ENCODE results near the gene TUBGCP3. TPM values are rescaled to one million over a fixed set of nuclear protein-coding genes. Genes with fewer than 3 reads are reported as not detected.

TUBGCP3 gene
- total RNA-seq, 1 donor from 2014 or later: 14.0 TPM

DNA sequence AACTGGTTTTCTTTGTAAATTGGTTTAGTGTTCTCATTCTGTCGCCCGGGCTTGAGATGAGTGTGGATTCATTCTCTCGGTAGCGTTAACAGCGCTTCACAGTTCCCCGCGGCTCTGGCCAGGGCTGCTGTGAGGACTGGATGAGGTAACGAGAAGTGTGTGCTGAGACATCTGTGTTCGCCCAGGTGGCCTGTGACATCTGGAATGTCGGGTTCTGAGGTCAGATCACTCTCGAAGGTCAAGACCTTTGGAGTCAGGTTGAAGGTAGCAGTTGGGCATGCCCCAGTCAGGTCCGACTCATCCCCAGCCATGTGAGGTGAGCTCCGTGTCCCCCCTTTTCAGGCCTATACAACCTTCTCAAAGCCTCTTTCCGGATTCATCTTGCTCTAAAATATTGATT, 13.4 kb upstream of the TUBGCP3 start:
- peaks cover 15% of the 10 kb centered on the region for H3K27me3 Mint-ChIP-seq (ENCODE audit: low read depth, unreplicated experiment)
- no peak overlapping the region for H3K9ac ChIP-seq (ENCODE audit: low read length)
- H3K27ac ChIP-seq (ENCODE audit: low read depth, low read length): no peak overlapping the region
- H3K4me1 Mint-ChIP-seq (ENCODE audit: low read depth, unreplicated experiment): peaks cover 6% of the 10 kb centered on the region
- peaks cover 2% of the 10 kb centered on the region for H3K9me3 Mint-ChIP-seq (ENCODE audit: unreplicated experiment)
- no peaks in the 10 kb centered on the region for H3K79me2 ChIP-seq (ENCODE audit: insufficient read depth, low read length)
- no peak overlapping the region for H2AFZ ChIP-seq (ENCODE audit: low read depth, low read length)
- H3K36me3 Mint-ChIP-seq (ENCODE audit: low read depth, unreplicated experiment): no peaks in the 10 kb centered on the region
- no peaks in the 10 kb centered on the region for H3K9me3 ChIP-seq (ENCODE audit: insufficient read depth, low read depth, low read length)
- no peak overlapping the region for H3K4me3 ChIP-seq (ENCODE audit: insufficient read depth, low read depth, low read length)
- peaks cover 19% of the 10 kb centered on the region for H3K27me3 ChIP-seq (ENCODE audit: insufficient read depth, low read length)
- FAIRE-seq (no peak), DNase-seq (ENCODE audit: low read depth) (no peak)
- H3K4me2 ChIP-seq (ENCODE audit: low read length): no peak overlapping the region
- no peaks in the 10 kb centered on the region for H4K20me1 ChIP-seq (ENCODE audit: insufficient read depth, low read length)
- no peak overlapping the region for H3K4me3 Mint-ChIP-seq (ENCODE audit: unreplicated experiment)
- TF ChIP-seq EZH2 (IDR thresholded peaks at IDR 0.05; ENCODE audit: insufficient read depth, low read length): no peak
- no peak overlapping the region for H3K27ac Mint-ChIP-seq (ENCODE audit: unreplicated experiment)
- H3K36me3 ChIP-seq (ENCODE audit: insufficient read depth, low read length): no peaks in the 10 kb centered on the region
- H3K4me1 ChIP-seq (ENCODE audit: insufficient read depth, low read length): peaks cover 11% of the 10 kb centered on the region

DNA sequence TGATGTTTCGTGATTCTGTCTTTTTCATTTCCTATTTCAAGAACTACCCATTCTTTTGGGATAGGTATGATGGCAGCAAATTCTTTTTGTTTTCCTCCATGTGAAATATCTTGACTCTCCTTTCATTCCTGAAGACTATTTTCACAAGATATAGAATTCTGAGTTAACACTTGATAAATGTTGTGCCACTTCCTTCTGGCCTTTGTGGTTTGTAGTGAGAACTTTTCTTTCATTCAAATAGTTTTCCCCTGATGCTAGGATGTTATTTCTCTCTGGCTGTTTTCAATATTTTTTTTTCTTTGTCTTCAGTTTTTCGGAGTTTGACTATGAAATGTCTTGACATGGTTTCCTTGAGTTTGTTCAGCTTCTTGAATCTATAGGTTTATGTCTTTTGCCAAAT, 8.3 kb upstream of the TUBGCP3 start:
- Histone ChIP-seq H3K4me1 (ENCODE audit: insufficient read depth, low read length) (no peaks in the 10 kb centered on the region), H4K20me1 (ENCODE audit: insufficient read depth, low read length) (no peaks in the 10 kb centered on the region), H3K79me2 (ENCODE audit: insufficient read depth, low read length) (no peaks in the 10 kb centered on the region), H3K4me2 (ENCODE audit: low read length) (no peak overlapping the region), H3K9ac (ENCODE audit: low read length) (no peak overlapping the region), H3K36me3 (ENCODE audit: insufficient read depth, low read length) (no peaks in the 10 kb centered on the region), H3K9me3 (ENCODE audit: insufficient read depth, low read depth, low read length) (no peaks in the 10 kb centered on the region), H2AFZ (ENCODE audit: low read depth, low read length) (no peak overlapping the region), H3K27ac (ENCODE audit: low read depth, low read length) (no peak overlapping the region), H3K4me3 (ENCODE audit: insufficient read depth, low read depth, low read length) (no peak overlapping the region), H3K27me3 (ENCODE audit: insufficient read depth, low read length) (peaks cover 7% of the 10 kb centered on the region)
- no peak for FAIRE-seq
- TF ChIP-seq, protein P1, sequence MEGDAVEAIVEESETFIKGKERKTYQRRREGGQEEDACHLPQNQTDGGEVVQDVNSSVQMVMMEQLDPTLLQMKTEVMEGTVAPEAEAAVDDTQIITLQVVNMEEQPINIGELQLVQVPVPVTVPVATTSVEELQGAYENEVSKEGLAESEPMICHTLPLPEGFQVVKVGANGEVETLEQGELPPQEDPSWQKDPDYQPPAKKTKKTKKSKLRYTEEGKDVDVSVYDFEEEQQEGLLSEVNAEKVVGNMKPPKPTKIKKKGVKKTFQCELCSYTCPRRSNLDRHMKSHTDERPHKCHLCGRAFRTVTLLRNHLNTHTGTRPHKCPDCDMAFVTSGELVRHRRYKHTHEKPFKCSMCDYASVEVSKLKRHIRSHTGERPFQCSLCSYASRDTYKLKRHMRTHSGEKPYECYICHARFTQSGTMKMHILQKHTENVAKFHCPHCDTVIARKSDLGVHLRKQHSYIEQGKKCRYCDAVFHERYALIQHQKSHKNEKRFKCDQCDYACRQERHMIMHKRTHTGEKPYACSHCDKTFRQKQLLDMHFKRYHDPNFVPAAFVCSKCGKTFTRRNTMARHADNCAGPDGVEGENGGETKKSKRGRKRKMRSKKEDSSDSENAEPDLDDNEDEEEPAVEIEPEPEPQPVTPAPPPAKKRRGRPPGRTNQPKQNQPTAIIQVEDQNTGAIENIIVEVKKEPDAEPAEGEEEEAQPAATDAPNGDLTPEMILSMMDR (IDR thresholded peaks at IDR 0.05; ENCODE audit: insufficient read depth, low read depth, low read length): no peak
- TF ChIP-seq EZH2 (IDR thresholded peaks at IDR 0.05; ENCODE audit: insufficient read depth, low read length): no peak
- Mint-ChIP-seq H3K9me3 (ENCODE audit: unreplicated experiment) (no peaks in the 10 kb centered on the region), H3K4me3 (ENCODE audit: unreplicated experiment) (no peak overlapping the region), H3K27me3 (ENCODE audit: low read depth, unreplicated experiment) (no peaks in the 10 kb centered on the region), H3K36me3 (ENCODE audit: low read depth, unreplicated experiment) (no peaks in the 10 kb centered on the region), H3K27ac (ENCODE audit: unreplicated experiment) (peak overlapping the region; percentile 29), H3K4me1 (ENCODE audit: low read depth, unreplicated experiment) (peaks cover 6% of the 10 kb centered on the region)
- peak; percentile 55 for DNase-seq (ENCODE audit: low read depth)

DNA sequence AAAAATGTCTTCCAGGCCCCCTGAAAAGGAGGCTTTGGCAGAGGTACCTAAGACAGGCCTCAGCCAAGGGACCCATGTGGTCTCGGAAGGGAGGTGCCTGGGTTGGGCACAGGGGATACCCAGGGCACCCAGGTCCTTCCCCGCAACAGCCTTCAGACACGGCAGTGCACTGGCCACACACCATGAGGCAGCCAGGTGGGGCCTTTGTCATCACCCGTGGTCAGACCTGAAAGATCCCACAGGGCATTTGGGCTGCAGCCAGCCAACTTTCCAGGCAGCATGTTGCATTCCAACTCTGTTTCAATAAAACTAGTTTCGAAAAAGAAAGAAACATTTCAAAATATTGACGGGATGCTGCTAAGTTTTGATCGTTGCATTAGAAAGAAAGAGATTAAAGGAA, 4.7 kb upstream of the TUBGCP3 start:
- Mint-ChIP-seq H3K27ac (ENCODE audit: unreplicated experiment) (no peak overlapping the region), H3K27me3 (ENCODE audit: low read depth, unreplicated experiment) (no peaks in the 10 kb centered on the region), H3K9me3 (ENCODE audit: unreplicated experiment) (no peaks in the 10 kb centered on the region), H3K4me1 (ENCODE audit: low read depth, unreplicated experiment) (peaks cover 8% of the 10 kb centered on the region), H3K4me3 (ENCODE audit: unreplicated experiment) (no peak overlapping the region), H3K36me3 (ENCODE audit: low read depth, unreplicated experiment) (no peaks in the 10 kb centered on the region)
- no peak overlapping the region for H2AFZ ChIP-seq (ENCODE audit: low read depth, low read length)
- DNase-seq (ENCODE audit: low read depth) (no peak), FAIRE-seq (no peak)
- no peak overlapping the region for H3K27ac ChIP-seq (ENCODE audit: low read depth, low read length)
- H3K4me3 ChIP-seq (ENCODE audit: insufficient read depth, low read depth, low read length): no peak overlapping the region
- no peaks in the 10 kb centered on the region for H3K79me2 ChIP-seq (ENCODE audit: insufficient read depth, low read length)
- peaks cover 7% of the 10 kb centered on the region for H3K27me3 ChIP-seq (ENCODE audit: insufficient read depth, low read length)
- no peaks in the 10 kb centered on the region for H3K9me3 ChIP-seq (ENCODE audit: insufficient read depth, low read depth, low read length)
- peaks cover 7% of the 10 kb centered on the region for H3K4me1 ChIP-seq (ENCODE audit: insufficient read depth, low read length)
- H3K9ac ChIP-seq (ENCODE audit: low read length): no peak overlapping the region
- no peak for TF ChIP-seq EZH2 (IDR thresholded peaks at IDR 0.05; ENCODE audit: insufficient read depth, low read length)
- TF ChIP-seq, protein P1 (IDR thresholded peaks at IDR 0.05; ENCODE audit: insufficient read depth, low read depth, low read length): no peak
- no peaks in the 10 kb centered on the region for H3K36me3 ChIP-seq (ENCODE audit: insufficient read depth, low read length)
- no peaks in the 10 kb centered on the region for H4K20me1 ChIP-seq (ENCODE audit: insufficient read depth, low read length)
- H3K4me2 ChIP-seq (ENCODE audit: low read length): no peak overlapping the region
